Measurements from ENCODE around the gene PLAA. TPM values are rescaled to one million over a fixed set of nuclear protein-coding genes. Genes with fewer than 3 reads are reported as not detected.

PLAA gene
- total RNA-seq, 2 donors from 2014 or later = 28.6 to 32.9 TPM

GRCh38 chr9:26950521-26950920 lies 3.5 kb upstream of the PLAA start:
- H3K27me3 Mint-ChIP-seq = peaks cover 11% of the 10 kb centered on the region
- H3K4me3 Mint-ChIP-seq = no peak overlapping the region

GRCh38 chr9:26949637-26950069 lies 2.6 kb upstream of the PLAA start:
- Mint-ChIP-seq H3K4me1 (peaks cover 21% of the 10 kb centered on the region), H3K27ac (no peak overlapping the region), H3K36me3 (ENCODE audit: low read depth) (no peaks in the 10 kb centered on the region), H3K4me3 (no peak overlapping the region), H3K27me3 (peaks cover 11% of the 10 kb centered on the region)
- H3K9me3 ChIP-seq (ENCODE audit: control insufficient read depth, low read length, poor library complexity, severe bottlenecking) = no peaks in the 10 kb centered on the region
- ATAC-seq = no peak
- no peak for DNase-seq

More at GRCh38 chr9:26950521-26950920, 3.5 kb upstream of the PLAA start:
- no peaks in the 10 kb centered on the region for H3K9me3 ChIP-seq (ENCODE audit: control insufficient read depth, low read length, poor library complexity, severe bottlenecking)
- peaks cover 24% of the 10 kb centered on the region for H3K4me1 Mint-ChIP-seq
- no peak overlapping the region for H3K27ac Mint-ChIP-seq
- no peaks in the 10 kb centered on the region for H3K36me3 Mint-ChIP-seq (ENCODE audit: low read depth)
- DNase-seq (no peak), ATAC-seq (no peak)

GRCh38 chr9:26947736-26948135 lies 694 bp upstream of the PLAA start:
- H3K4me3 Mint-ChIP-seq = peak overlapping the region; percentile 95
- no peaks in the 10 kb centered on the region for H3K9me3 ChIP-seq (ENCODE audit: control insufficient read depth, low read length, poor library complexity, severe bottlenecking)
- peaks cover 26% of the 10 kb centered on the region for H3K4me1 Mint-ChIP-seq
- H3K27ac Mint-ChIP-seq = peak overlapping the region; percentile 95
- H3K36me3 Mint-ChIP-seq (ENCODE audit: low read depth) = no peaks in the 10 kb centered on the region
- ATAC-seq (no peak), DNase-seq (no peak)
- peaks cover 11% of the 10 kb centered on the region for H3K27me3 Mint-ChIP-seq

GRCh38 chr9:26945591-26945990 lies 1.5 kb downstream of the PLAA start:
- DNase-seq = no peak
- no peaks in the 10 kb centered on the region for H3K9me3 ChIP-seq (ENCODE audit: control insufficient read depth, low read length, poor library complexity, severe bottlenecking)
- H3K36me3 Mint-ChIP-seq (ENCODE audit: low read depth) = no peaks in the 10 kb centered on the region
- peaks cover 40% of the 10 kb centered on the region for H3K4me1 Mint-ChIP-seq
- ATAC-seq = no peak
- peaks cover 11% of the 10 kb centered on the region for H3K27me3 Mint-ChIP-seq
- H3K27ac Mint-ChIP-seq = peak overlapping the region; percentile 95
- peak overlapping the region; percentile 95 for H3K4me3 Mint-ChIP-seq

GRCh38 chr9:26940779-26941178 lies 6.3 kb downstream of the PLAA start:
- ATAC-seq = peak; percentile 36
- no peaks in the 10 kb centered on the region for H3K9me3 ChIP-seq (ENCODE audit: control insufficient read depth, low read length, poor library complexity, severe bottlenecking)
- Mint-ChIP-seq H3K4me1 (peaks cover 52% of the 10 kb centered on the region), H3K27me3 (no peaks in the 10 kb centered on the region), H3K36me3 (ENCODE audit: low read depth) (peaks cover 4% of the 10 kb centered on the region), H3K27ac (peak overlapping the region; percentile 86), H3K4me3 (peak overlapping the region; percentile 56)
- no peak for DNase-seq

- Mint-ChIP-seq H3K27ac (peak overlapping the region; percentile 86), H3K36me3 (ENCODE audit: low read depth) (peaks cover 4% of the 10 kb centered on the region), H3K4me3 (peak overlapping the region; percentile 56), H3K27me3 (no peaks in the 10 kb centered on the region), H3K4me1 (peaks cover 47% of the 10 kb centered on the region)
- H3K9me3 ChIP-seq (ENCODE audit: control insufficient read depth, low read length, poor library complexity, severe bottlenecking) = no peaks in the 10 kb centered on the region
- DNase-seq (no peak), ATAC-seq (peak; percentile 12)
These were observed 6.9 kb downstream of the PLAA start for GRCh38 chr9:26939955-26940711.

DNA sequence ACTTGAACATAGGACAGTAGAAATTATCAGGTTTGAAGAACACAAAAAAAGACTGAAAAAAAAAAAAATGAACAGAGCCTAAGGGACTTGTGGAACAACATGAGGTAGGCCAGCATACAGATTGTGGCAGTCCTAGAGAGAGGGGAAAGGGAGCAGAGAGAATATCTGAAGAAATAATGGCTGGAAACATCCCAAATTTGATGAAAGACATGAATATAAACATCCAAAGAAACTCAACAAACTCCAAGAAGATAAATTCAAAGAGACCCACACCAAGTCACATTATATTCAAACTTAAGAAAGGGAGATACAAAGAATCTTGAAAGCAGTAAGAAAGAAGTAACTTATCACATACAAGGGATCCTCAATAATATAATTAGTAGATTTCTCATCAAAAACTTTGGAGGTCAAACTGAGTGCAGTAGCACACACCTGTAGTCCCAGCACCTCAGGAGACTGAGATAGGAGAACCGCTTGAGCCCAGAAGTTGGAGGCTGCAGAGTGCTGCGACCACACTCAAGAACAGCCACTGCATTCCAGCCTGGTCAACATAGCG lies 9.1 kb downstream of the PLAA start:
- Mint-ChIP-seq H3K4me3 (no peak overlapping the region), H3K27ac (no peak overlapping the region), H3K27me3 (no peaks in the 10 kb centered on the region), H3K4me1 (peaks cover 37% of the 10 kb centered on the region), H3K36me3 (ENCODE audit: low read depth) (peaks cover 4% of the 10 kb centered on the region)
- DNase-seq (no peak), ATAC-seq (no peak)
- no peaks in the 10 kb centered on the region for H3K9me3 ChIP-seq (ENCODE audit: control insufficient read depth, low read length, poor library complexity, severe bottlenecking)

GRCh38 chr9:26935847-26936246 lies 11.2 kb downstream of the PLAA start:
- H3K4me3 Mint-ChIP-seq = peak overlapping the region; percentile 31
- peaks cover 28% of the 10 kb centered on the region for H3K4me1 Mint-ChIP-seq

GRCh38 chr9:26928902-26929495 lies 18.0 kb downstream of the PLAA start:
- no peak for ATAC-seq
- no peaks in the 10 kb centered on the region for H3K27me3 Mint-ChIP-seq
- no peaks in the 10 kb centered on the region for H3K9me3 ChIP-seq (ENCODE audit: control insufficient read depth, low read length, poor library complexity, severe bottlenecking)
- H3K36me3 Mint-ChIP-seq (ENCODE audit: low read depth) = peaks cover 17% of the 10 kb centered on the region
- H3K4me3 Mint-ChIP-seq = no peak overlapping the region
- no peak for DNase-seq
- H3K4me1 Mint-ChIP-seq = peaks cover 9% of the 10 kb centered on the region
- no peak overlapping the region for H3K27ac Mint-ChIP-seq

More at GRCh38 chr9:26935847-26936246, 11.2 kb downstream of the PLAA start:
- Mint-ChIP-seq H3K27ac (no peak overlapping the region), H3K36me3 (ENCODE audit: low read depth) (peaks cover 5% of the 10 kb centered on the region), H3K27me3 (no peaks in the 10 kb centered on the region)
- no peaks in the 10 kb centered on the region for H3K9me3 ChIP-seq (ENCODE audit: control insufficient read depth, low read length, poor library complexity, severe bottlenecking)
- ATAC-seq = no peak
- DNase-seq = no peak

DNA sequence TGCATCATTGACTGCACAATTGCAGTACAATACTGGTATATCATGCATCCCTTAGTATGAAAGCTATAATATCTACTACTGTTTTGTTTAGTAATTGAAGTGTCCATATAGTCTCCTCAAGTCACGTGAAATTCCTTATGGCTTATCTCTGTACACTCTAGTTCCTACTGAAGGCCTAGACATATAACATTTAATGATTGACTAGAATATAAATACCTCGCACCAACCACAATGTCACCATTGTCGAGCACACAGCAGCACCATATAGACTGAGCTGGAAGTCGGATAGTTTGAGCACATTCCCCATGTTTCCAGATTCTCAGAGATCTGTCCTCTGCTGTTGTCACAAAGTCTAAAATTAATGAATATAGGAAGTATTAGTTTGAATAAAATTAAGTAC lies 21.4 kb downstream of the PLAA start:
- peaks cover 22% of the 10 kb centered on the region for H3K36me3 Mint-ChIP-seq (ENCODE audit: low read depth)
- no peak overlapping the region for H3K27ac Mint-ChIP-seq
- ATAC-seq = no peak
- H3K4me1 Mint-ChIP-seq = peaks cover 7% of the 10 kb centered on the region
- DNase-seq = no peak
- no peaks in the 10 kb centered on the region for H3K27me3 Mint-ChIP-seq
- no peaks in the 10 kb centered on the region for H3K9me3 ChIP-seq (ENCODE audit: control insufficient read depth, low read length, poor library complexity, severe bottlenecking)
- no peak overlapping the region for H3K4me3 Mint-ChIP-seq

GRCh38 chr9:26919698-26920097 lies 27.3 kb downstream of the PLAA start:
- no peak for DNase-seq
- peaks cover 12% of the 10 kb centered on the region for H3K36me3 Mint-ChIP-seq (ENCODE audit: low read depth)
- no peaks in the 10 kb centered on the region for H3K27me3 Mint-ChIP-seq
- H3K4me1 Mint-ChIP-seq = peaks cover 4% of the 10 kb centered on the region
- no peak overlapping the region for H3K27ac Mint-ChIP-seq
- no peak for ATAC-seq
- no peak overlapping the region for H3K4me3 Mint-ChIP-seq
- no peaks in the 10 kb centered on the region for H3K9me3 ChIP-seq (ENCODE audit: control insufficient read depth, low read length, poor library complexity, severe bottlenecking)

- no peak for DNase-seq
- H3K9me3 ChIP-seq (ENCODE audit: control insufficient read depth, low read length, poor library complexity, severe bottlenecking) = no peaks in the 10 kb centered on the region
- Mint-ChIP-seq H3K27me3 (no peaks in the 10 kb centered on the region), H3K4me1 (peaks cover 3% of the 10 kb centered on the region), H3K27ac (no peak overlapping the region), H3K4me3 (no peak overlapping the region), H3K36me3 (ENCODE audit: low read depth) (no peaks in the 10 kb centered on the region)
- no peak for ATAC-seq
These were observed 33.8 kb downstream of the PLAA start for GRCh38 chr9:26913138-26913668.

GRCh38 chr9:26904671-26905070 lies 42.4 kb downstream of the PLAA start:
- Mint-ChIP-seq H3K27ac (no peak overlapping the region), H3K27me3 (no peaks in the 10 kb centered on the region), H3K4me1 (no peaks in the 10 kb centered on the region), H3K36me3 (ENCODE audit: low read depth) (no peaks in the 10 kb centered on the region), H3K4me3 (no peak overlapping the region)
- no peaks in the 10 kb centered on the region for H3K9me3 ChIP-seq (ENCODE audit: control insufficient read depth, low read length, poor library complexity, severe bottlenecking)
- no peak for ATAC-seq
- no peak for DNase-seq
